GM08714 (cell line): ENCODE results near the gene ATP5PD.
"Not testable (repeated sequence)": the region's sequence is repeated elsewhere in the genome, so short reads cannot be mapped to it uniquely, and the experiment has no call there.

Source experiments
- H3K4me3 ChIP-seq: fragments of 200-500 bp; sonication (Bioruptor generic); 2 replicates; pipeline ENCODE4 v1.5.1; 2014; ENCODE audit warnings: mild to moderate bottlenecking, low read length, inconsistent platforms
- ZNF274 ChIP-seq: IDR thresholded peaks from 2 replicates; pipeline ENCODE4 v1.6.1; 2012; ENCODE audit warnings: mild to moderate bottlenecking, low read depth, low read length

Gene ATP5PD

GRCh38 chr17:75031972-75032719 is 14.6 kb downstream of the ATP5PD start:
- peak overlapping the region; percentile 82; the same call in 1 of the 2 replicates for H3K4me3 ChIP-seq
- no peak for TF ChIP-seq ZNF274

- no peak overlapping the region for H3K4me3 ChIP-seq
- no peak for TF ChIP-seq ZNF274
Observed at GRCh38 chr17:75030161-75030560, 16.6 kb downstream of the ATP5PD start.

- H3K4me3 ChIP-seq = not testable (repeated sequence)
Observed at GRCh38 chr17:75026650-75027049, 20.1 kb downstream of the ATP5PD start.

GRCh38 chr17:75025398-75025734 is 21.4 kb downstream of the ATP5PD start:
- H3K4me3 ChIP-seq = not testable (repeated sequence)

- no peak for TF ChIP-seq ZNF274
- H3K4me3 ChIP-seq = no peak overlapping the region
Observed at GRCh38 chr17:75024686-75025397, 21.9 kb downstream of the ATP5PD start.

GRCh38 chr17:75020331-75021110 is 26.2 kb downstream of the ATP5PD start:
- TF ChIP-seq ZNF274 = no peak
- no peak overlapping the region for H3K4me3 ChIP-seq

- no peak for TF ChIP-seq ZNF274
- no peak overlapping the region for H3K4me3 ChIP-seq
Observed at GRCh38 chr17:75019710-75020109, 27.1 kb downstream of the ATP5PD start.

GRCh38 chr17:75019146-75019545 is 27.6 kb downstream of the ATP5PD start:
- no peak for TF ChIP-seq ZNF274
- no peak overlapping the region for H3K4me3 ChIP-seq

GRCh38 chr17:75013092-75013559 is 33.6 kb downstream of the ATP5PD start:
- peak overlapping the region; percentile 99 for H3K4me3 ChIP-seq
- no peak for TF ChIP-seq ZNF274

- no peak for TF ChIP-seq ZNF274
- H3K4me3 ChIP-seq = peak within 1 kb of the TSS; percentile 99
Observed at GRCh38 chr17:75012346-75013091, 34.2 kb downstream of the ATP5PD start, which contains the start of gene MRPL58. MRPL58 (plus strand) TSS chr17:75012670; CDS start chr17:75012687, 17 bp downstream.

GRCh38 chr17:75012096-75012345 is 34.7 kb downstream of the ATP5PD start:
- TF ChIP-seq ZNF274 = no peak
- H3K4me3 ChIP-seq = peak overlapping the region; percentile 99; the same call in 1 of the 2 replicates

GRCh38 chr17:75011401-75012095 is 35.2 kb downstream of the ATP5PD start:
- peak overlapping the region; percentile 99; the same call in 1 of the 2 replicates for H3K4me3 ChIP-seq
- no peak for TF ChIP-seq ZNF274

- no peak for TF ChIP-seq ZNF274
- no peak overlapping the region for H3K4me3 ChIP-seq
Observed at GRCh38 chr17:75010683-75011400, 35.9 kb downstream of the ATP5PD start.
